Natural killer cell (primary cell): ENCODE results near the gene SLC13A1. TPM values are rescaled to one million over a fixed set of nuclear protein-coding genes. Genes with fewer than 3 reads are reported as not detected.

ENCODE experiments used
- ATAC-seq, 3 donors: fragments of 150-1000 bp in 2 of 3; fragments of 200-7000 bp in 1 of 3; cut with Tn5 transposase; 1 replicate in 1 of 3; 2 replicates in 2 of 3; pipeline ENCODE4 v1.10.0; 2021; ENCODE audit warnings: mild to moderate bottlenecking in 2 of 3, moderate library complexity in 2 of 3
- DNase-seq, 2 donors: peaks; one replicate each; pipeline versions ENCODE4 v3.0.0 to v3.0.0-alpha.2; 2013 to 2021; ENCODE audit warnings: mixed read lengths in 1 of 2
- H3K27ac ChIP-seq: one replicate; pipeline ENCODE4 v1.5.1; 2013; ENCODE audit warnings: mild to moderate bottlenecking, low read length
- H3K27me3 ChIP-seq: one replicate; pipeline ENCODE4 v1.6.1; 2013; ENCODE audit warnings: low read length; ENCODE audit not compliant: control insufficient read depth, insufficient read depth
- H3K36me3 ChIP-seq: one replicate; pipeline ENCODE4 v1.6.1; 2013; ENCODE audit warnings: low read length; ENCODE audit not compliant: control insufficient read depth, insufficient read depth
- H3K4me1 ChIP-seq: one replicate; pipeline ENCODE4 v1.6.1; 2013; ENCODE audit warnings: low read length; ENCODE audit not compliant: control insufficient read depth, insufficient read depth
- H3K4me3 ChIP-seq: one replicate; pipeline ENCODE4 v1.5.1; 2013; ENCODE audit warnings: low read length
- H3K9me3 ChIP-seq: one replicate; pipeline ENCODE4 v1.6.1; 2013; ENCODE audit warnings: low read length; ENCODE audit not compliant: control insufficient read depth, insufficient read depth
- H3K27ac Mint-ChIP-seq, 2 donors: one replicate each; pipeline ENCODE4 v1.8.0; 2022; ENCODE audit warnings: mild to moderate bottlenecking in 2 of 2, mixed read lengths in 2 of 2, moderate library complexity in 1 of 2
- H3K27me3 Mint-ChIP-seq, 2 donors: one replicate each; pipeline ENCODE4 v1.8.0; 2022; ENCODE audit warnings: low read depth in 2 of 2, mixed read lengths in 2 of 2
- H3K36me3 Mint-ChIP-seq: one replicate; pipeline ENCODE4 v1.8.0; 2022; ENCODE audit warnings: mixed read lengths
- H3K4me1 Mint-ChIP-seq, 2 donors: one replicate each; pipeline ENCODE4 v1.8.0; 2022; ENCODE audit warnings: mixed read lengths in 2 of 2
- H3K4me3 Mint-ChIP-seq: one replicate; pipeline ENCODE4 v1.8.0; 2022; ENCODE audit warnings: mild to moderate bottlenecking, moderate library complexity, mixed read lengths
- H3K9me3 Mint-ChIP-seq, 2 donors: one replicate each; pipeline ENCODE4 v1.8.0; 2022; ENCODE audit warnings: mixed read lengths in 2 of 2
- CTCF ChIP-seq: fragments of 200-600 bp; IDR thresholded peaks from one replicate; pipeline ENCODE4 v1.8.0; 2022; ENCODE audit warnings: antibody characterized with exemption
- WGBS: methylation state at CpG from one replicate; pipeline ENCODE4 v1.1.7; 2013; ENCODE audit warnings: missing lambda C conversion rate; ENCODE audit not compliant: insufficient coverage; 5-methylcytosine and 5-hydroxymethylcytosine counted together
- intact Hi-C: fragments of 100-400 bp; cut with micrococcal nuclease; formaldehyde crosslinking; loops from one replicate; pipeline ENCODE4 v1.14.2; 2022
- total RNA-seq, 4 donors: library from RNA; stranded (reverse); fragments of 120-200 nt in 1 of 4; gene quantifications; one replicate each; pipeline versions ENCODE4 v1.2.3 to v1.2.4, GENCODE V29; 2013 to 2022

SLC13A1 gene
- total RNA-seq, 3 donors from 2014 or later (not counting 1 experiment from before 2014, with no cell fraction given): not detected

GRCh38 chr7:123075838-123076467, 123.8 kb downstream of the SLC13A1 start:
- Histone ChIP-seq H3K27me3 (no peaks in the 10 kb centered on the region), H3K4me1 (no peaks in the 10 kb centered on the region), H3K36me3 (no peaks in the 10 kb centered on the region), H3K9me3 (no peaks in the 10 kb centered on the region), H3K4me3 (no peak overlapping the region), H3K27ac (no peak overlapping the region)
- intact Hi-C loops: no loop called here
- WGBS: 21% methylated on average over 3 of the region's 4 CpGs
- H3K27ac Mint-ChIP-seq: no peak overlapping the region
- no peak for TF ChIP-seq CTCF
- H3K36me3 Mint-ChIP-seq: no peaks in the 10 kb centered on the region
- H3K4me1 Mint-ChIP-seq: no peaks in the 10 kb centered on the region
- no peak overlapping the region for H3K4me3 Mint-ChIP-seq
- H3K27me3 Mint-ChIP-seq: no peaks in the 10 kb centered on the region
- no peak for DNase-seq
- ATAC-seq: no peak
- H3K9me3 Mint-ChIP-seq: peaks cover 0 to 11% of the 10 kb centered on the region in 2 donors

DNA sequence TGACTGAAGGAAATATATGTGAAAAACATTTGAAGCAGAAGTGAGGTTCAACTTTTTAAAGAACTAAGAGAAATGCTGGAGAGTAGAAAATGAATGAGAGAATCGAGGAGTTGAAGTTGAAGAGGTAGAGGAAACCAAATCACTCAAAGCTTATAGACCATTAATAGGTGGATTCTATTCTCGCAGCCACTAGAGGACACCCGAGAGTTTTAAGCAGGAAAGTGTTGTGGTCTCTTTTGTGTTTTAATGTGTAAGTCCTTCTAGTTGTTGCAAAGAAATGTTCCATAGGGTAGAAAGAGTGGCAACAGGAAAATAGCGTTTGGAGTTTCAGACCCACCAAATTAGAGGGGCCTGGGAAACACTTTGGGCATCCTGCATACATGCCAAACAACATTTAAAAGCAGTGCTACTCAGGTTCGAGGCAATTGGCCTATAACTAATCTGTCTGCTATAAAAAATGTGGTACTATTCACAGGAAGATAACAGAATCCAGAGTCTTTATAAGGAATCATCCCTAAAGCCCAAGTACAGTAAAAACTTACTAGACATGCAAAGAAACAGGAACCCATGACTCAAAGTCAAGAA, 129.0 kb downstream of the SLC13A1 start:
- no peak overlapping the region for H3K4me3 Mint-ChIP-seq
- no peak overlapping the region for H3K27ac Mint-ChIP-seq
- H3K9me3 Mint-ChIP-seq: peaks cover 2 to 13% of the 10 kb centered on the region in 2 donors
- DNase-seq (no peak), ATAC-seq (no peak)
- H3K4me1 ChIP-seq: no peaks in the 10 kb centered on the region
- no peak overlapping the region for H3K27ac ChIP-seq
- no peak overlapping the region for H3K4me3 ChIP-seq
- H3K27me3 ChIP-seq: no peaks in the 10 kb centered on the region
- H3K27me3 Mint-ChIP-seq: no peaks in the 10 kb centered on the region
- 58% methylated on average over 5 of the region's 5 CpGs for WGBS
- H3K4me1 Mint-ChIP-seq: no peaks in the 10 kb centered on the region
- TF ChIP-seq CTCF: no peak
- no peaks in the 10 kb centered on the region for H3K36me3 Mint-ChIP-seq
- no peaks in the 10 kb centered on the region for H3K36me3 ChIP-seq
- intact Hi-C loops: no loop called here
- peaks cover 16% of the 10 kb centered on the region for H3K9me3 ChIP-seq

GRCh38 chr7:123067814-123068213, 132.0 kb downstream of the SLC13A1 start:
- intact Hi-C loops: no loop called here
- WGBS: 95% methylated on average over 3 of the region's 3 CpGs
- no peaks in the 10 kb centered on the region for H3K4me1 ChIP-seq

More at GRCh38 chr7:123067814-123068213, 132.0 kb downstream of the SLC13A1 start:
- Mint-ChIP-seq H3K27ac (no peak overlapping the region), H3K36me3 (no peaks in the 10 kb centered on the region), H3K4me3 (no peak overlapping the region), H3K9me3 (peaks cover 5 to 12% of the 10 kb centered on the region in 2 donors), H3K4me1 (no peaks in the 10 kb centered on the region), H3K27me3 (no peaks in the 10 kb centered on the region)
- Histone ChIP-seq H3K27me3 (no peaks in the 10 kb centered on the region), H3K27ac (no peak overlapping the region), H3K9me3 (peaks cover 16% of the 10 kb centered on the region), H3K4me3 (no peak overlapping the region), H3K36me3 (no peaks in the 10 kb centered on the region)
- DNase-seq (no peak), ATAC-seq (no peak)
- no peak for TF ChIP-seq CTCF

Other genes starting within 250 kb of the SLC13A1 start
- gene TAS2R16, start 204.3 kb downstream of the SLC13A1 start, total RNA-seq: not detected